ENCODE results near the gene CHST6.

The CHST6 gene

DNA sequence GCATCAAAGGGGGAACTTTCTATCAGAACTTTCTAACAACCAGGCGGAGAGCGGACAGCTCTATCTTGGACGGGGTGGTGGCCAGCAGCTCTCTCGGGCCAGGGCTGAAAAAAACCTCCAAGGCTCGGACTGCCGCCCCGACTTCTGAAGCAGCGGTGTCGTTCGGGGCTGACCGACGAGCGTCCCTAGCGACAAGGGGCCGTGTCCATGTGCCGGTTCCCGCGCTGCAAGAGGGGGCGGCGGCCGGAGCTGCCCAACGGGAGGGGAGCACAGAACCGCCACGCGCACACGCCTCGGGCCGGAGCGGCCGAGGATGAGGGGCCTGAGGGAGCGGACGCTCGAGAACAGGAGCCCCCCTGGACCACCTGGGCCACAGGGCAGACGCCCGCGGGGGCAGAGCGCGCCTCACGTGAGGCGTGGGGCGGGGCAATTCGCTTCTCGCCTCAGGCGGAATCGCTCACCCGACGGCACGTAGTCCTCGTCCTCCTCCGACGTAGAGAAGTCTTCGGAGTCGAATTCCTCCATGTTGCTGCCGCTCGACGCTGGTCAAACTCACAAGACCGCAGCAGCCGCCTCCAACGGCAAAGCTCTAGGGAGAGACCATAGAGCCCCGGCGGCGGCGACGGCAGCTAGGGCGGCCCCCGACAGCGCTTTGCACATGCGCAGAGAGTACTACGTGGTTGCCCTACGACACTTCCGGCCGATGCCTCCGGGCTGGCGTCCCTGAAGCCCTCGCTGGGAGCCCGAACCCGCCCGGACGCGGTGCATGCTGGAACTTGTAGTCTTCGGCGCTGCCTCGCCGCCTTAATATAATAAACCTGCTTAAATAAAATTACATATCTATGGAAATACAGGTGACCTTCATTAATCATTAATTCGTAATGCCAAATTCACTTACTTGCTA is 62.2 kb downstream of the CHST6 start, which contains the start of gene CFDP1 (continued):
- TF ChIP-seq ZNF626 (tag by site-specific recombination; IDR thresholded peaks at IDR 0.05): no peak
- peak; percentile 74; the same call in 1 of the 2 replicates for TF ChIP-seq ZNF792 (tag by site-specific recombination; IDR thresholded peaks at IDR 0.05)
- no peak for TF ChIP-seq ZNF311 (tag by site-specific recombination; IDR thresholded peaks at IDR 0.05; ENCODE audit: borderline replicate concordance)
- no peak for TF ChIP-seq ZNF514 (tag by site-specific recombination; IDR thresholded peaks at IDR 0.05)
- no peak for TF ChIP-seq ZNF664 (tag by site-specific recombination; IDR thresholded peaks at IDR 0.05)
- TF ChIP-seq, protein P1, sequence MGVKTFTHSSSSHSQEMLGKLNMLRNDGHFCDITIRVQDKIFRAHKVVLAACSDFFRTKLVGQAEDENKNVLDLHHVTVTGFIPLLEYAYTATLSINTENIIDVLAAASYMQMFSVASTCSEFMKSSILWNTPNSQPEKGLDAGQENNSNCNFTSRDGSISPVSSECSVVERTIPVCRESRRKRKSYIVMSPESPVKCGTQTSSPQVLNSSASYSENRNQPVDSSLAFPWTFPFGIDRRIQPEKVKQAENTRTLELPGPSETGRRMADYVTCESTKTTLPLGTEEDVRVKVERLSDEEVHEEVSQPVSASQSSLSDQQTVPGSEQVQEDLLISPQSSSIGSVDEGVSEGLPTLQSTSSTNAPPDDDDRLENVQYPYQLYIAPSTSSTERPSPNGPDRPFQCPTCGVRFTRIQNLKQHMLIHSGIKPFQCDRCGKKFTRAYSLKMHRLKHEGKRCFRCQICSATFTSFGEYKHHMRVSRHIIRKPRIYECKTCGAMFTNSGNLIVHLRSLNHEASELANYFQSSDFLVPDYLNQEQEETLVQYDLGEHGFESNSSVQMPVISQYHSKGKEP (tag by site-specific recombination; IDR thresholded peaks at IDR 0.05): no peak
- TF ChIP-seq ZNF561 (tag by site-specific recombination; IDR thresholded peaks at IDR 0.05; ENCODE audit: borderline replicate concordance): 0 out of 2 replicates have a peak, but pooled peaks have one; percentile 54
- TF ChIP-seq, protein P2, sequence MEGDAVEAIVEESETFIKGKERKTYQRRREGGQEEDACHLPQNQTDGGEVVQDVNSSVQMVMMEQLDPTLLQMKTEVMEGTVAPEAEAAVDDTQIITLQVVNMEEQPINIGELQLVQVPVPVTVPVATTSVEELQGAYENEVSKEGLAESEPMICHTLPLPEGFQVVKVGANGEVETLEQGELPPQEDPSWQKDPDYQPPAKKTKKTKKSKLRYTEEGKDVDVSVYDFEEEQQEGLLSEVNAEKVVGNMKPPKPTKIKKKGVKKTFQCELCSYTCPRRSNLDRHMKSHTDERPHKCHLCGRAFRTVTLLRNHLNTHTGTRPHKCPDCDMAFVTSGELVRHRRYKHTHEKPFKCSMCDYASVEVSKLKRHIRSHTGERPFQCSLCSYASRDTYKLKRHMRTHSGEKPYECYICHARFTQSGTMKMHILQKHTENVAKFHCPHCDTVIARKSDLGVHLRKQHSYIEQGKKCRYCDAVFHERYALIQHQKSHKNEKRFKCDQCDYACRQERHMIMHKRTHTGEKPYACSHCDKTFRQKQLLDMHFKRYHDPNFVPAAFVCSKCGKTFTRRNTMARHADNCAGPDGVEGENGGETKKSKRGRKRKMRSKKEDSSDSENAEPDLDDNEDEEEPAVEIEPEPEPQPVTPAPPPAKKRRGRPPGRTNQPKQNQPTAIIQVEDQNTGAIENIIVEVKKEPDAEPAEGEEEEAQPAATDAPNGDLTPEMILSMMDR (tag by site-specific recombination; IDR thresholded peaks at IDR 0.05): peak; percentile 87
- no peak; the same call in 1 of the 2 replicates for TF ChIP-seq YY1 (tag by site-specific recombination; IDR thresholded peaks at IDR 0.05)
- TF ChIP-seq EGR2 (tag by site-specific recombination; IDR thresholded peaks at IDR 0.05; ENCODE audit: low read depth): peak; percentile 56
- no peak for TF ChIP-seq TCF7L2 (IDR thresholded peaks at IDR 0.05; ENCODE audit: borderline replicate concordance, low read depth, low read length)
- no peak for TF ChIP-seq ZNF785 (tag by site-specific recombination; IDR thresholded peaks at IDR 0.05)
- TF ChIP-seq ZNF560 (tag by site-specific recombination; IDR thresholded peaks at IDR 0.05; ENCODE audit: borderline replicate concordance): no peak
- no peak for TF ChIP-seq ZNF621 (tag by site-specific recombination; IDR thresholded peaks at IDR 0.05)
- no peak for TF ChIP-seq ZNF350 (tag by site-specific recombination; IDR thresholded peaks at IDR 0.05)
- TF ChIP-seq, protein P3, sequence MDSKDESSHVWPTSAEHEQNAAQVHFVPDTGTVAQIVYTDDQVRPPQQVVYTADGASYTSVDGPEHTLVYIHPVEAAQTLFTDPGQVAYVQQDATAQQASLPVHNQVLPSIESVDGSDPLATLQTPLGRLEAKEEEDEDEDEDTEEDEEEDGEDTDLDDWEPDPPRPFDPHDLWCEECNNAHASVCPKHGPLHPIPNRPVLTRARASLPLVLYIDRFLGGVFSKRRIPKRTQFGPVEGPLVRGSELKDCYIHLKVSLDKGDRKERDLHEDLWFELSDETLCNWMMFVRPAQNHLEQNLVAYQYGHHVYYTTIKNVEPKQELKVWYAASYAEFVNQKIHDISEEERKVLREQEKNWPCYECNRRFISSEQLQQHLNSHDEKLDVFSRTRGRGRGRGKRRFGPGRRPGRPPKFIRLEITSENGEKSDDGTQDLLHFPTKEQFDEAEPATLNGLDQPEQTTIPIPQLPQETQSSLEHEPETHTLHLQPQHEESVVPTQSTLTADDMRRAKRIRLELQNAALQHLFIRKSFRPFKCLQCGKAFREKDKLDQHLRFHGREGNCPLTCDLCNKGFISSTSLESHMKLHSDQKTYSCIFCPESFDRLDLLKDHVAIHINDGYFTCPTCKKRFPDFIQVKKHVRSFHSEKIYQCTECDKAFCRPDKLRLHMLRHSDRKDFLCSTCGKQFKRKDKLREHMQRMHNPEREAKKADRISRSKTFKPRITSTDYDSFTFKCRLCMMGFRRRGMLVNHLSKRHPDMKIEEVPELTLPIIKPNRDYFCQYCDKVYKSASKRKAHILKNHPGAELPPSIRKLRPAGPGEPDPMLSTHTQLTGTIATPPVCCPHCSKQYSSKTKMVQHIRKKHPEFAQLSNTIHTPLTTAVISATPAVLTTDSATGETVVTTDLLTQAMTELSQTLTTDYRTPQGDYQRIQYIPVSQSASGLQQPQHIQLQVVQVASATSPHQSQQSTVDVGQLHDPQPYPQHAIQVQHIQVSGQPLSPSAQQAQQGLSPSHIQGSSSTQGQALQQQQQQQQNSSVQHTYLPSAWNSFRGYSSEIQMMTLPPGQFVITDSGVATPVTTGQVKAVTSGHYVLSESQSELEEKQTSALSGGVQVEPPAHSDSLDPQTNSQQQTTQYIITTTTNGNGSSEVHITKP (tag by site-specific recombination; IDR thresholded peaks at IDR 0.05): peak; percentile 86
- TF ChIP-seq ZNF624 (tag by site-specific recombination; IDR thresholded peaks at IDR 0.05): no peak
- TF ChIP-seq, protein P4, sequence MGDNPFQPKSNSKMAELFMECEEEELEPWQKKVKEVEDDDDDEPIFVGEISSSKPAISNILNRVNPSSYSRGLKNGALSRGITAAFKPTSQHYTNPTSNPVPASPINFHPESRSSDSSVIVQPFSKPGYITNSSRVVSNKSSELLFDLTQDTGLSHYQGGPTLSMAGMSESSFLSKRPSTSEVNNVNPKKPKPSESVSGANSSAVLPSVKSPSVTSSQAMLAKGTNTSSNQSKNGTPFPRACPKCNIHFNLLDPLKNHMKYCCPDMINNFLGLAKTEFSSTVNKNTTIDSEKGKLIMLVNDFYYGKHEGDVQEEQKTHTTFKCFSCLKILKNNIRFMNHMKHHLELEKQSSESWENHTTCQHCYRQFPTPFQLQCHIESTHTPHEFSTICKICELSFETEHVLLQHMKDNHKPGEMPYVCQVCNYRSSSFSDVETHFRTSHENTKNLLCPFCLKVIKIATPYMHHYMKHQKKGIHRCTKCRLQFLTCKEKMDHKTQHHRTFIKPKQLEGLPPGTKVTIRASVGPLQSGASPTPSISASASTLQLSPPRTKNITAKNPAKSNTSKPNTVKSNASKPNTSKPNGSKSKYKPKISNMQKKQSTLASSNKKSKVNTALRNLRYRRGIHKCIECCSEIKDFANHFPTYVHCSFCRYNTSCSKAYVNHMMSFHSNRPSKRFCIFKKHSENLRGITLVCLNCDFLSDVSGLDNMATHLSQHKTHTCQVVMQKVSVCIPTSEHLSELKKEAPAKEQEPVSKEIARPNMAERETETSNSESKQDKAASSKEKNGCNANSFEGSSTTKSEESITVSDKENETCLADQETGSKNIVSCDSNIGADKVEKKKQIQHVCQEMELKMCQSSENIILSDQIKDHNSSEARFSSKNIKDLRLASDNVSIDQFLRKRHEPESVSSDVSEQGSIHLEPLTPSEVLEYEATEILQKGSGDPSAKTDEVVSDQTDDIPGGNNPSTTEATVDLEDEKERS (tag by site-specific recombination; IDR thresholded peaks at IDR 0.05): no peak
- peak; percentile 98 for TF ChIP-seq KLF10 (tag by site-specific recombination; IDR thresholded peaks at IDR 0.05)
- TF ChIP-seq ZNF555 (tag by site-specific recombination; conservative IDR thresholded peaks at IDR 0.05): no peak
- TF ChIP-seq ZBTB17 (tag by site-specific recombination; IDR thresholded peaks at IDR 0.05): peak; percentile 34
- TF ChIP-seq ZNF146 (tag by site-specific recombination; IDR thresholded peaks at IDR 0.05): no peak
- TF ChIP-seq ZFP69B (tag by site-specific recombination; IDR thresholded peaks at IDR 0.05): no peak
- no peak for TF ChIP-seq OSR2 (tag by site-specific recombination; IDR thresholded peaks at IDR 0.05)
- no peak for TF ChIP-seq ZNF585B (tag by site-specific recombination; IDR thresholded peaks at IDR 0.05)
- TF ChIP-seq ZNF335 (tag by site-specific recombination; conservative IDR thresholded peaks at IDR 0.05): peak; percentile 99
- no peak for TF ChIP-seq ZNF623 (tag by site-specific recombination; IDR thresholded peaks at IDR 0.05)
- TF ChIP-seq, protein P5, sequence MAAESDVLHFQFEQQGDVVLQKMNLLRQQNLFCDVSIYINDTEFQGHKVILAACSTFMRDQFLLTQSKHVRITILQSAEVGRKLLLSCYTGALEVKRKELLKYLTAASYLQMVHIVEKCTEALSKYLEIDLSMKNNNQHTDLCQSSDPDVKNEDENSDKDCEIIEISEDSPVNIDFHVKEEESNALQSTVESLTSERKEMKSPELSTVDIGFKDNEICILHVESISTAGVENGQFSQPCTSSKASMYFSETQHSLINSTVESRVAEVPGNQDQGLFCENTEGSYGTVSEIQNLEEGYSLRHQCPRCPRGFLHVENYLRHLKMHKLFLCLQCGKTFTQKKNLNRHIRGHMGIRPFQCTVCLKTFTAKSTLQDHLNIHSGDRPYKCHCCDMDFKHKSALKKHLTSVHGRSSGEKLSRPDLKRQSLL (tag by site-specific recombination; IDR thresholded peaks at IDR 0.05): peak; percentile 51; the same call in 1 of the 2 replicates
